Measurements from ENCODE around the gene DCDC2B.

GRCh38 chr1:32241001-32241763, 32.3 kb downstream of the DCDC2B start:
- no peak for TF ChIP-seq CTCF (IDR thresholded peaks at IDR 0.05)
- TF ChIP-seq POLR2A (IDR thresholded peaks at IDR 0.05), result peak; percentile 11

All from right lobe of liver (tissue), 4 donors.